Small intestine (tissue), 7 donors: ENCODE data around the gene KRT9. TPM values are rescaled to one million over a fixed set of nuclear protein-coding genes. Genes with fewer than 3 reads are reported as not detected.

Experiments used
- DNase-seq, 2 donors: peaks; one replicate each; pipeline versions ENCODE4 v3.0.0 to v3.0.0-alpha.2; 2013
- FAIRE-seq: peaks from 2 replicates; lab custom pipeline; 2012; peaks lifted over from hg19 to GRCh38; lab: Jason Lieb, UNC
- H3K27ac ChIP-seq, 3 donors: one replicate each; pipeline ENCODE4 v1.5.1; 2013; ENCODE audit warnings: low read length in 2 of 3, mild to moderate bottlenecking in 2 of 3, control low read depth in 1 of 3, inconsistent platforms in 1 of 3, low read depth in 1 of 3, moderate library complexity in 1 of 3
- H3K27me3 ChIP-seq, 3 donors: one replicate each; pipeline ENCODE4 v1.6.1; 2013; ENCODE audit warnings: low read length in 3 of 3, inconsistent platforms in 1 of 3; ENCODE audit not compliant: control insufficient read depth in 3 of 3, insufficient read depth in 3 of 3
- H3K36me3 ChIP-seq, 3 donors: one replicate each; pipeline ENCODE4 v1.6.1; 2013; ENCODE audit warnings: low read length in 3 of 3, inconsistent platforms in 1 of 3, low read depth in 1 of 3, mild to moderate bottlenecking in 1 of 3, moderate library complexity in 1 of 3; ENCODE audit not compliant: control insufficient read depth in 3 of 3, insufficient read depth in 2 of 3
- H3K4me1 ChIP-seq, 3 donors: one replicate each; pipeline ENCODE4 v1.6.1; 2013; ENCODE audit warnings: low read length in 2 of 3, inconsistent platforms in 1 of 3, low read depth in 1 of 3, mild to moderate bottlenecking in 1 of 3, moderate library complexity in 1 of 3; ENCODE audit not compliant: control insufficient read depth in 3 of 3, insufficient read depth in 2 of 3
- H3K4me3 ChIP-seq, 3 donors: one replicate each; pipeline ENCODE4 v1.5.1; 2013; ENCODE audit warnings: low read length in 3 of 3, control low read depth in 1 of 3, inconsistent platforms in 1 of 3, low read depth in 1 of 3, mild to moderate bottlenecking in 1 of 3, moderate library complexity in 1 of 3
- H3K9me3 ChIP-seq, 2 donors: one replicate each; pipeline ENCODE4 v1.6.1; 2013; ENCODE audit warnings: low read depth in 1 of 2, low read length in 1 of 2; ENCODE audit not compliant: control insufficient read depth in 2 of 2, insufficient read depth in 1 of 2
- WGBS, 3 donors: extraction: QIAGEN DNeasy Blood & Tissue Kit; methylation state at CpG; one replicate each; pipeline ENCODE4 v1.1.7; 2013; 5-methylcytosine and 5-hydroxymethylcytosine counted together
- polyA plus RNA-seq, 4 donors: library from polyadenylated mRNA; stranded (reverse) in 3 of 4; unstranded in 1 of 4; fragments of 200-250 nt in 3 of 4; fragments of 120-200 nt in 1 of 4; gene quantifications; one replicate each; pipeline versions ENCODE4 v1.2.1 to v1.2.3, GENCODE V29; 2013
- donor health status: healthy with polysubstance abuse.
- donor health status: control.
- donor health status: control.
- donor health status: Bipolar disorder and iron deficiency.
- donor health status: healthy.

The KRT9 gene
- polyA plus RNA-seq, 4 donors, result 0.15 TPM; not detected in 3

DNA sequence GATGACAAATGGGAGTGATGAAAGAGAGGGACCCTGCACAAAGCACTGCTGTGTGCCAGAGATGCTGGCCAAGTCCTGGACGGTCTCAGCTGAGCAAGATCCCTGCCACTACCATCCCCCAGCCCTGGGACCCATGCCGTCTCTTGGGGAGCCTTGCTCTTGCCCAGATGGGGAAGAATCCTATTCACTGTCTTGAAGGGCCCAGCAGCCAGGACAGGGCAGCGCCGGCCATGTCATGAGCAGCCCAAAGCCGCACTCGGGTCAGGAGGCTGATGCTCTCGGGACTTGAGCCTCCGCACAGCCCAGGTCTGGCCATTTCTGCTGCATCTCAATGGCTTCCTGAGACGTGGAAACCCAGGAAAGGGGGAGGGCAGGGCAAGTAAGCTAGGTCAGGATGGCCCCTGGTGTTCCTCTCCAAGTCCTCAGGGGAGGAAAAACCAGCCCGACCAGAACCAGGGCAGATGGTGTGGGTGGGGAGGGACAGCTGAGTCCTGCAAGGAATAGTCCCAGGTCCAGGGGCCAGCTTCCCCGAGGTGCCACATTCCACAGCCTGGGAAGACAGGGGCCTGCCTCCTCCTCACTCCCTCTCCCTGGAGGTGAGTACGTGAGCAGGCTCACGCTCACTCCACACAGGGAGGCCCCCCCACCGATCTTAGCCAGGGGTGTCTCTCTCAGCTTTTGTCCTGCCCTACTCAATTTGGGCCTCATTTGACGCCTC, 35.9 kb downstream of the KRT9 start:
- Histone ChIP-seq H3K27ac (no peak overlapping the region), H3K4me3 (no peak overlapping the region), H3K27me3 (peaks cover 0 to 45% (median 0%) of the 10 kb centered on the region in 3 donors), H3K9me3 (no peaks in the 10 kb centered on the region), H3K4me1 (peaks cover 0 to 23% (median 0%) of the 10 kb centered on the region in 3 donors), H3K36me3 (no peaks in the 10 kb centered on the region)
- 51 to 62% (median 59%) methylated on average over 15 of the region's 15 CpGs for WGBS, 3 donors
- DNase-seq (peak; percentile 61 to 75), FAIRE-seq (no peak)

DNA sequence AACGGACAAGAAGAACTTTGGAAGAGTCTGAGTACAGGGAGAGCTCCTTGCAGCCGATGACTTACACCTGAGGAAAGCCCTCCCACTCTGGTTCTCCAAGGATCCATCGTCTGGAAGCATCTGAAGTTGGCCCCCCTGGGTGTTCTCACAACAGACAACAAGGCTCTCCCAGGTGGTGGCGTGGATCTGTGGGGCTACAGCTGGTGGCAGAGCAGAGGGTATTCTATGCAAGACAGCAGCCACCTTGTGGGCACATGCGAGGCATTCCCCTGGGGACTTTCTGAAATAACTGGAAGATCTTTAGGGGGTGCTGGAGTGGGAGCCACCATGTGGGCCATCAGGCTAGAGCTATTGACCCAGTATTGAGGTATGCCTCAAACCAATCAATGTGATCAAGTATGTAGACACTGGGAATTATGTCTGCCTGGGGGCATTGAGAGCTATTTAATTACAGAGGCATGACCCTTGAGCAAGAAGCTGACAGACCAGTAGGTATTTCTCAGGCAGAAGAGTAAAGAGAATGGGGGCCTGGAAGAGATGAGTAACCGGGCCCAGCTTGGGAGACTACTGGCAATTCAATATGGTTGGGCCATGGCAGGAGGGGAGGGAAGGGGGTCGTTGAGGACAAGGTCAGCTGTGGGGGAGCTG, 36.8 kb downstream of the KRT9 start:
- no peak overlapping the region for H3K27ac ChIP-seq
- no peaks in the 10 kb centered on the region for H3K9me3 ChIP-seq
- no peak overlapping the region for H3K4me3 ChIP-seq
- no peak for DNase-seq
- peaks cover 0 to 29% (median 0%) of the 10 kb centered on the region in 3 donors for H3K4me1 ChIP-seq
- H3K27me3 ChIP-seq, result peaks cover 0 to 37% (median 2%) of the 10 kb centered on the region in 3 donors
- no peaks in the 10 kb centered on the region for H3K36me3 ChIP-seq
- 73 to 83% (median 77%) methylated on average over 7 of the region's 7 CpGs for WGBS, 3 donors
- FAIRE-seq, result no peak

DNA sequence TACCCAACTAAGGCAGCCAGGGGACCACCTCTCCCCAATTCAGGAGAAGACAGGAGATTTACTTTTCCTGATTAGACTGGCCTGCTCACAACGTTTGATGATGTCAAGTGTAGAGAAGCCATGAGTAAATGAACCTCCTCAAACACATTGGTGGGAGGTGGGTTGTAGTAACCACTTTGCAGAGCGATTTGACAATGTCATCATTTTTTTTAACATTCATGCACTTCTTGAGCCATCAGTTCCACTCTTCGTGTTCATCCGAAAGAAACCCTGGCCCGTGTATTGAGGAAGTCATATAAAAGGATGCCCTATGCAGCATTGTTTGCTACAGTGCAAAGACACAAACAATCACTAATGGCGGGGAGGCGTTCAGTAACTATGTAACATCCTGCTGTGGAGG, 38.2 kb downstream of the KRT9 start:
- H3K4me3 ChIP-seq, result no peak overlapping the region
- FAIRE-seq, result no peak
- no peaks in the 10 kb centered on the region for H3K9me3 ChIP-seq
- no peak overlapping the region for H3K27ac ChIP-seq
- 80 to 88% (median 84%) methylated on average over 7 of the region's 7 CpGs for WGBS, 3 donors
- H3K27me3 ChIP-seq, result peaks cover 0 to 36% (median 11%) of the 10 kb centered on the region in 3 donors
- H3K36me3 ChIP-seq, result no peaks in the 10 kb centered on the region
- peaks cover 0 to 37% (median 0%) of the 10 kb centered on the region in 3 donors for H3K4me1 ChIP-seq
- no peak for DNase-seq

DNA sequence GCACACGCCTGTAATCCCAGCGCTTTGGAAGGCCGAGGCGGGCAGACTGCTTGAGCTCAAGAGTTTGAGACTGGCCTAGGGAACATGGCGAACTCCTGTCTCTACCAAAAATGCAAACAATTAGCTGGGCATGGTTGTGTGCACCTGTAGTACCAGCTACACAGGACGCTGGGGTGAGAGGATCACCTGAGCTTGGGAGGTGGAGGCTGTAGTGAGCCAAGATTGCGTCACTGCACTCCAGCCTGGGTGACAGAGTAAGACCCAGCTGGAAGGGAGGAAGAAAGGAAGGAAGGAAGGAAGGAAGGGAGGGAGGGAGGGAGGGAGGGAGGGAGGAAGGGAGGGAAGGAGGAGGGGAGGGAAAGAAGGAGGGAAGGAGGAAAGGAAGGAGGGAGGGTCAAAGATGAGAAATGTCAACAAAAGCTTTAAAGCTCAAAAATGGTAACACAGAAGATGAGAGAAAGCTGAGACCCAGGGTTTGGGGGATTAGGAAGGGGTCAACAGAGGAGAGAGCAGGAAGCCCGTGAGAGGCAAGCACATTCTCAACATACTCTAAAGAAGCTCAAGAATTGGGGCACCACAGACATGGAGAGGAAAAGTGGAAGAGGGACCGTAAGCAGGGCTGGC, 38.8 kb downstream of the KRT9 start:
- WGBS, 3 donors, result 67 to 78% (median 68%) methylated on average over 9 of the region's 9 CpGs
- H3K36me3 ChIP-seq, result no peaks in the 10 kb centered on the region
- DNase-seq, result peak in 1 of 2 donors; percentile 45
- no peak overlapping the region for H3K27ac ChIP-seq
- H3K4me3 ChIP-seq, result no peak overlapping the region
- H3K9me3 ChIP-seq, result no peaks in the 10 kb centered on the region
- H3K27me3 ChIP-seq, result peaks cover 0 to 39% (median 11%) of the 10 kb centered on the region in 3 donors
- H3K4me1 ChIP-seq, result peaks cover 0 to 41% (median 0%) of the 10 kb centered on the region in 3 donors
- FAIRE-seq, result no peak

DNA sequence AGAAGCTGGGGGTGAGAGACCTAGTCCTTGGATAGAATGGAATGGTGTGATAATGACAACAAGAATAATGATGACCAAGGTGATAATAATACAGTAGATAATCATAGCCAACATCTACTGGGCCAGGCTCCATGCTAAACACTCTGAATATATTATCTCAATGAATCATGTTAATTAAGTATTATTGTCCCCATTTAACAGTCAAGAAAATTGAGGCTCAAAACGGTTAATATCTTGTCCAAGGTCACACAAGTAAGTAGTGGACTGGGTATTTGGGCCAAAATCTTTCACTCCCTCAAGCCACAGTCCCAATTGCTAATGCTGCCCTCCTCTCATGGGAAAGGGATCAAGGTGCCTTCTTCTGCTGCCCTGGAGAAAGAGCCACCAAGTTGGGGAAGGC, 39.9 kb downstream of the KRT9 start:
- Histone ChIP-seq H3K4me1 (peaks cover 0 to 49% (median 0%) of the 10 kb centered on the region in 3 donors), H3K4me3 (no peak overlapping the region), H3K27me3 (peaks cover 0 to 43% (median 14%) of the 10 kb centered on the region in 3 donors), H3K27ac (no peak overlapping the region), H3K36me3 (no peaks in the 10 kb centered on the region), H3K9me3 (no peaks in the 10 kb centered on the region)
- no peak for FAIRE-seq
- DNase-seq, result no peak
- whole genome bisulfite sequencing, 3 donors, result 52 to 59% (median 55%) methylated on average over 1 of the region's 1 CpG

DNA sequence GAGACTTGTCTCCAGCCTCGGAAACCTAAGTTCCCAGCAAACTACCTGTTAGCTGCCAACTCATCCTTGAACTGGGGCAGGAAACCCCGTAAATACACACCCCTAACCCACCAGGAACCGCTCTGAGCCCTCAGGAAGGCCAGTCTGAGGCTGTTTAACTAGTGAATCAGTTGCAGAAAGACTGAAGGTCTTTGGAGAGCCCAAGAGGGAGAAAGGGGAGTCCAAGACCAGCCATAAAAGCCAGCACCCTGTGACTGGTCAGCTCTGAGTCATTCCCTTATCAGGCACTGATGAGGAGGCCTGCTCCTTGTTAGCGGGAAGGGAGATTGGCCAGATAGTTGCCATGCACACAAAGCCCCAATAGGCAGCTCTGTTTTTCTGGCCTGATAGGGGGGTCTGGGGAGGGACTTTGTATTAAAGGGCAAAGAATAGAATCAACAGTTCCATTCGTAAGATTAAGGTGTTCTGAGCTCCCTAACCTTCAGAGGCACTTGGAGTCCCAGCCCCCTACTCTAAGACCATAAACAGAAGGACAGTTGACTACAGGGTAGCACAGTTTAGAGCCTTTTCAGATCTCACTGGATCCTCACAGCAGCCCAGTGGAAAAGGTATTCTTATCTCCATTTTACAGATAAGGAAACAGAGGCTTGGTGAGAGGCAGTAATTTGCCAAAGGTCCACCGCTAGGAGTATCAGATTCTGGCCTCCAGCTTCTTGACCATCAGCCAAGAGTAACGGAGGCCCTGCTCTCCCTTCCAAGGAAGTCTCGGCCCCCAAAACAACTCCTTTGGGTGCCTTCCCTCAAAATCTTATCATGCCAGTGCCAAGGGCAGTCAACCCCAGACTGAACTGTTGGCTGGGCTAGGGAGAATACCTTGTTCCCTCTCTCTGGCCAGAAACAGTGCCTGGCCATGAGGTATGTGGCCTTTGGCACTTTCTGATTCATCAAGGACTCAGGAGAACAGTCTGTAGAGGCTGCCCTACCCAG, 41.5 kb downstream of the KRT9 start:
- Histone ChIP-seq H3K36me3 (peaks cover under 1 to 3% (median 2%) of the 10 kb centered on the region in 3 donors), H3K4me1 (peaks cover 0 to 39% (median 0%) of the 10 kb centered on the region in 3 donors), H3K27me3 (peaks cover 0 to 33% (median 18%) of the 10 kb centered on the region in 3 donors), H3K27ac (peak overlapping the region; percentile 71 to 100 (median 82)), H3K4me3 (peak overlapping the region in 1 of 3 donors; percentile 9), H3K9me3 (no peaks in the 10 kb centered on the region)
- peak; percentile 78 to 96 for DNase-seq
- no peak for FAIRE-seq
- WGBS, 3 donors, result 19 to 53% (median 28%) methylated on average over 8 of the region's 8 CpGs

DNA sequence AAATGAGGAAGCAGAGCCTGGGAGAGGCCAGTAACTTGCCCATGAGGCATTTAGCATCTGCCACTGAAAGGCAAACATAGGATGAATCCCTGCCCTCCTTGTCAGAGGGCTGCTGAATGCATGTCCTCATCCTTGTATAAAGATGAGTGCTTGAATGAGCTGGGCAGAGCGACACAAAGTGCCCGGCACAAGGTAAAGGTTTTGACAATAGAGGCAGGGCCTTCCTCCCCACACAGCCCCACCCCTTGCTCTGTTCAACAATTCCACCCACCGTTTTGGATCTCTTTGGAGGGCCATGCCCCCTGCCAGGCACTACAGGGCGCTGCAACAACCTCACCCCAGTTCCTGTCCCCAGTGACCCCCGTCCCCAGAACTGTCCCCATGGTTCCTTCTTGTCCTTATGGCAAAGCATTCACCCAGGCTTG, 42.4 kb downstream of the KRT9 start:
- peak; percentile 41 to 45 for DNase-seq
- peaks cover 2 to 9% (median 6%) of the 10 kb centered on the region in 3 donors for H3K36me3 ChIP-seq
- H3K4me1 ChIP-seq, result peaks cover 0 to 39% (median 0%) of the 10 kb centered on the region in 3 donors
- WGBS, 3 donors, result 29 to 48% (median 35%) methylated on average over 5 of the region's 5 CpGs
- peak overlapping the region in 1 of 3 donors; percentile 9 for H3K4me3 ChIP-seq
- peak overlapping the region; percentile 71 to 100 (median 82) for H3K27ac ChIP-seq
- peaks cover 0 to 33% (median 18%) of the 10 kb centered on the region in 3 donors for H3K27me3 ChIP-seq
- no peaks in the 10 kb centered on the region for H3K9me3 ChIP-seq
- FAIRE-seq, result no peak
